Measurements from ENCODE around the gene PTGR1.

The PTGR1 gene

DNA sequence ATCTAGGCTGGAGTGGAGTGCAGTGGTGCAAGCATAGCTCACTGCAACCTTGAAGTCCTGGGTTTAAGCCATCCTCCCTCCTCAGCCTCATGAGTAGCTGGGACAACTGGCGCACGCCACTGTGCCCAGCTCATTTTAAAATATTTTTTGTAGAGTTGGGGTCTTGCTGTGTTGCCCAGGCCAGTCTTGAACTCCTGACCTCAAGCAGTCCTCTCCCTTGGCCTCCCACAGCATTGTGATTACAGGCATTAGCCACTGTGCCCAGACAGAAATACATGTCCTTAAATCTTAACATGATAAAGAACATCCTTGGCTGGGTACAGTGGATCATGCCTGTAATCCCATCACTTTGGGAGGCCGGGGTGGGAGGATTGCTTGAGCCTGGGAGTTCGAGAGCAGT is 67.7 kb downstream of the PTGR1 start:
- no peak for DNase-seq

DNA sequence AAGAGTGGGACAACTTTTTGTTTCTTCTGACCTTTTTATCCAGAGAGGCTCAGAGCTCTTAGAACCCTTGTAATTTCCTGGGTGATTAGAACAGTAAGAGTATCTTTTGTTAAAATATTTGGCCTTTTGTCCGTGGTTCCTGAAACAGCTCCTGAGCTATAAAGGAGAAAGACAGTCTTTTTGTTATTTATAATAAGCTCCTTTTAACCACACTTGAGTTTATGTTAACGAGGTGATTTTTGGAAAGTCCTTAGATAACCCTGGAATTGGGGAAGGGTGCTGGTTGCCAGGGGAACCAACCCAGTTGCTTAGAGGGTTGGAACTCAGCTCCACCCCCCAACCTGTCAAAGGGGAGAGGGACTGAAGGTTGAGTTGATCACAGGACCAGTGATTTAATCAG is 69.7 kb downstream of the PTGR1 start:
- DNase-seq: no peak

DNA sequence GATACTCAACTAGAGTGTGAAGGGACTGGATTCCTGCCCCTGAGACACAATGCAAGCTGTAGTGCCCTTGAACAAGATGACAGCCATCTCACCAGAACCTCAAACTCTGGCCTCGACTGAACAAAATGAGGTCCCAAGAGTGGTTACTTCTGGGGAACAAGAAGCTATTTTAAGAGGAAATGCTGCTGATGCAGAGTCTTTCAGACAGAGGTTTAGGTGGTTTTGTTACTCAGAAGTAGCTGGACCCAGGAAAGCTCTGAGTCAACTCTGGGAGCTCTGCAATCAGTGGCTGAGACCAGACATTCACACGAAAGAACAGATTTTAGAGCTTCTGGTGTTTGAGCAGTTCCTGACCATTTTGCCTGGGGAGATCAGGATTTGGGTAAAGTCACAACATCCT is 72.1 kb downstream of the PTGR1 start:
- DNase-seq: no peak

DNA sequence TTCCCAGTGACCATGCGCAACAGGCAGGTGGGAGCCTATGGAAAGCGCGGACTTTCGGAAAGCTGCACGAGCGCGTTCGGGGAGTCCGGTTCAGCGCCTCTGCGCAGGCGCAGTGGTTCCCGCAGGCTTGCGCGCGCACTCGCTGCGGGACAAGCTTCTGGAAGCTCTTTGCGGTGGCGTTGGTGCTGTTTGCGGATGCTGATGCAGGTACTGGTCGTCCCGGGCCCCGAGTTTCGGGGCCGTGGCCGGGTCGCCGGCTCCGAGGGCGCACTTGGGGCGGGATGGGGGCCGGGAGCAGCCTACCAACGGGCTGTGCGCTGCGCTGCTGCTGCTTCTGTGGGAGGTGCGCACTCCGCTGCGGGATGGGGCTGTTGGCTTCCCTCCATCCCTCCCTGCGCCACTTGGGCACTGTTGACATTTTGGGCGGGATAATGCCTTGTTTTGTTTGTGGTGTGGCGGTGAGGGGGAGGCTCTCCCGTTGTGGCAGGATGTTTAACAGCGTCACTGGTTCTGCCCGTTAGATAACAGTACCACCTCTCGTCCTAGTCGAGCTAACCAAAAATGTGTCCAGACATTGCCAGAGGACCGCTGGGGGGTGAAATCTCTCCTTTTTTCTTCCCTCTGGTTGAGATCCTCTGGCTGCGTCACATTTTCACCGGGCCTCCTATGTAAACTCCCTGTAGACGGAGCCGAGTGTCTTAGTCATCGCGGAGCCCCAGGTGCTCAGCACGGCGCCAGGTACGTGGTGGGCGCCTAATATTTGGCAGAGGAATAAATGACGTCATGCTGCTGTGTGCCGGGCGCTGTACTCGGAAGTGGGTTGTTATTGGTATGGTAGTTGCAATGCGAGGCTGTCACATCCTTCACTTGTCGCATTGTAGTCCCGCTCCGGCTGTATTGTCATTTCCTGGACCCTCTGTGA is 74.1 kb downstream of the PTGR1 start, which contains the start of gene ZNF483:
Gene ZNF483, plus strand, starts transcription at position 124 of the 922 bp plus-strand sequence. CDS start 2,217 bp downstream, outside the sequence.
- DNase-seq: peak; percentile 81

DNA sequence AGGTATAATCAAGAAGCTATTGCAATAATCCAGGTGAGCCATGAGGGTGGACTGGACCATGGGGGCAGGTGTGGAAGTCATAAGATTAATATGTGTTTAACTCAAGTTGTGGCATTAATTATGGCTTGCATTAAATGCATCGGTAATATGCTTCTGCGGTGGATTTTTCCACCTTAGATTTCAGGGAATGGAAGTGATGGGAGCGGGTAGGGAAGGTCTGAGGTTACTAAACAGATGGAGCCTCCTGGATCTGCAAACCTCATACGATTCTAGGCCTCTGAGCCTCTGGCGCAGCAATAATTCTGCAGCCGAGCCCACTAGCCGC is 74.8 kb downstream of the PTGR1 start:
- DNase-seq: no peak

DNA sequence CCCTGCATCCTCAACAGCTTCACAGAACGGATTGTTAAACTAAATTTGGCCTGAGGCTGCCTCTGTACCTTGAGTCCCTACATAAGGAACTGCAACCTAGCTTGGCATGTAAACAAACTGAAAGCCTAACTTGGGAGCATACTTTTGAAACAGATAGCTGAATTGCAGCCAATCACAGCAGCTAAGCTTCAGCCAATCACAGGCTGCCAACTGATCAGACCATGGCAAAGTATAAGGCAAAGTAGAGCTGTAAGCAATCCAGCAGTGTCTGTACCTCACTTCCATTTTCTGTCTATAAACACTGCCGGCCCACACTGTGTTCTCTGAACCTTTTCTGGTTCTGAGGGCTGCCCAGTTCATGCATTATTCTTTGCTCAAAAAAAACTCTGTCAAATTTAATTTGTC is 83.4 kb downstream of the PTGR1 start:
- DNase-seq: no peak

DNA sequence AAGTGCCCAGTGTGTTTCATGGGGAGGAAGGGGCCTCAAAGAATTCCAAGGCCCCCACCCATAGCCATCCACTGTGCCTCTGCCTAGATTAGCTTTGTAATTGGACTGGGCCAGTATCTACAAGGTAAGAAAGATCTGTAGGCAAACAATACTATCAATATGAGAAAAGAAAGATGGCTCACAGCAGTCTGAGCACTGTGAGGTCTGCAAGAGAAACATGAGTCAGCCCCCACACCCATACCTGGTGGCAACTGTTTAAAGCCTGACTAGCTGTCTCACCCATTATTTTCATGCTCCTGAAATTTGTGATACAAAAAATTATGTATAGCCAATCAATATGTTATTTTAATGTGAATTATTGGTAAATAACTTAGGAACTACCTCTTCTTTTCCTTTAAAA is 84.5 kb downstream of the PTGR1 start:
- DNase-seq: no peak
